Lower lobe of right lung (tissue), 2 donors: ENCODE measurements around the gene DPP10. TPM values are rescaled to one million over a fixed set of nuclear protein-coding genes. Genes with fewer than 3 reads are reported as not detected.

ENCODE experiments used
- ATAC-seq, 2 donors: fragments of 200-7000 bp; cut with Tn5 transposase; one replicate each; pipeline ENCODE4 v1.9.1; 2020 to 2022; ENCODE audit warnings: mild to moderate bottlenecking in 2 of 2, moderate library complexity in 2 of 2
- DNase-seq: peaks from one replicate; pipeline ENCODE4 v3.0.0-alpha.2; 2020
- H3K27ac ChIP-seq: fragments of 200-600 bp; one replicate; pipeline ENCODE4 v1.8.0; 2022
- H3K27me3 ChIP-seq: fragments of 200-600 bp; one replicate; pipeline ENCODE4 v1.8.0; 2022; ENCODE audit warnings: low read depth
- H3K36me3 ChIP-seq: fragments of 200-600 bp; one replicate; pipeline ENCODE4 v1.8.0; 2022; ENCODE audit warnings: mild to moderate bottlenecking
- H3K4me1 ChIP-seq: fragments of 200-600 bp; one replicate; pipeline ENCODE4 v1.8.0; 2022
- H3K4me3 ChIP-seq: fragments of 200-600 bp; one replicate; pipeline ENCODE4 v1.8.0; 2022; ENCODE audit warnings: mild to moderate bottlenecking
- H3K9me3 ChIP-seq: fragments of 200-600 bp; one replicate; pipeline ENCODE4 v1.8.0; 2022
- CTCF ChIP-seq: fragments of 200-600 bp; IDR thresholded peaks from one replicate; pipeline ENCODE4 v1.8.0; 2022; ENCODE audit warnings: antibody characterized with exemption, mild to moderate bottlenecking
- intact Hi-C: fragments of 100-400 bp; cut with DNase I; formaldehyde crosslinking; loops from one replicate; pipeline ENCODE4 v1.11.0; 2022
- total RNA-seq: library from RNA; stranded (reverse); fragmentation: NEBNext Ultra II Directional; extraction: Animal tissue kit (Norgen Biotek cat#: 25700); gene quantifications from one replicate; pipeline ENCODE4 v1.2.1, GENCODE V29; 2021
- donor health status: DM: no; HTN: yes; CAD: no; lungs with severe emphysema.

DPP10 gene
- total RNA-seq, 1 donor from 2014 or later, result 0.80 TPM

- H3K36me3 ChIP-seq, result no peaks in the 10 kb centered on the region
- no peaks in the 10 kb centered on the region for H3K4me1 ChIP-seq
- no peaks in the 10 kb centered on the region for H3K27me3 ChIP-seq
- H3K9me3 ChIP-seq, result no peaks in the 10 kb centered on the region
- intact Hi-C loops, result no loop called here
- no peak for DNase-seq
- no peak for ATAC-seq
- TF ChIP-seq CTCF, result no peak
- H3K27ac ChIP-seq, result no peak overlapping the region
- H3K4me3 ChIP-seq, result no peak overlapping the region
These were observed 766.2 kb downstream of the DPP10 start for GRCh38 chr2:115208493-115209164.

GRCh38 chr2:115214050-115214449 is 771.6 kb downstream of the DPP10 start:
- ATAC-seq, result no peak
- TF ChIP-seq CTCF, result no peak

GRCh38 chr2:115219296-115219695 is 776.9 kb downstream of the DPP10 start:
- ATAC-seq (no peak), DNase-seq (no peak)
- no peaks in the 10 kb centered on the region for H3K27me3 ChIP-seq
- no peaks in the 10 kb centered on the region for H3K4me1 ChIP-seq
- no peak for TF ChIP-seq CTCF
- no peaks in the 10 kb centered on the region for H3K36me3 ChIP-seq
- H3K27ac ChIP-seq, result no peak overlapping the region
- H3K4me3 ChIP-seq, result no peak overlapping the region
- intact Hi-C loops, result no loop called here
- H3K9me3 ChIP-seq, result no peaks in the 10 kb centered on the region

More at GRCh38 chr2:115214050-115214449, 771.6 kb downstream of the DPP10 start:
- no peaks in the 10 kb centered on the region for H3K9me3 ChIP-seq
- intact Hi-C loops, result no loop called here
- H3K27ac ChIP-seq, result no peak overlapping the region
- H3K4me1 ChIP-seq, result no peaks in the 10 kb centered on the region
- no peaks in the 10 kb centered on the region for H3K27me3 ChIP-seq
- no peak for DNase-seq
- H3K36me3 ChIP-seq, result no peaks in the 10 kb centered on the region
- no peak overlapping the region for H3K4me3 ChIP-seq

- intact Hi-C loops, result no loop called here
- Histone ChIP-seq H3K4me3 (no peak overlapping the region), H3K4me1 (no peaks in the 10 kb centered on the region), H3K9me3 (no peaks in the 10 kb centered on the region), H3K27me3 (no peaks in the 10 kb centered on the region), H3K36me3 (no peaks in the 10 kb centered on the region), H3K27ac (no peak overlapping the region)
- no peak for DNase-seq
- no peak for ATAC-seq
- no peak for TF ChIP-seq CTCF
These were observed 791.7 kb downstream of the DPP10 start for GRCh38 chr2:115234186-115234585.

GRCh38 chr2:115234737-115235136 is 792.3 kb downstream of the DPP10 start:
- Histone ChIP-seq H3K27ac (no peak overlapping the region), H3K9me3 (no peaks in the 10 kb centered on the region), H3K27me3 (no peaks in the 10 kb centered on the region), H3K36me3 (no peaks in the 10 kb centered on the region), H3K4me1 (no peaks in the 10 kb centered on the region), H3K4me3 (no peak overlapping the region)
- no peak for DNase-seq
- no peak for ATAC-seq
- TF ChIP-seq CTCF, result no peak
- intact Hi-C loops, result no loop called here
